ENCODE results near the gene LRRC8A. TPM values are rescaled to one million over a fixed set of nuclear protein-coding genes. Genes with fewer than 3 reads are reported as not detected.

Gene LRRC8A
- total RNA-seq, 1 donor: 62.2 TPM

DNA sequence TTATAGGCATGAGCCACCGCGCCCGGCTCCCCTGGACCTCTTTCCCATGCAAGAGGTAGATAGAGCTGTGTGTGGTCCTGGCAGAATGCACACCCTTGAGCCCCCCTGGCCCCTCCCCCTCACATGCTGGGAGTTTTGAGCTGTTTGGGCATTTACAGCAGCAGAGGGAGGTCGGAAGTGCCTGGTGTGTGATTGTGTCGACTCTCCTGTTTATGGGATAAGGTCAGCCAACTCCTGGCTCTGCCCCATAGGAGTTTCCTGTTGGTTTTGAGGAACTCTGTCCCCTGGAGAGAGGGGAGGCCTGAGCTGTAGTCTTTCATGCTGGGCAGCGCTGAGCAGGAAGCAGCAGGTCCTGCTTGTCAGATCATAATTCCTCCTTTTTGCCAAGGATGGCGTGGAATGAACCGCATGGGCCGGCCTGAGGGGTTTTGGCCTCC lies 6.0 kb downstream of the LRRC8A start:
- no peak overlapping the region for H3K4me3 ChIP-seq (ENCODE audit: low read depth, low read length)
- peak; percentile 65 for DNase-seq (ENCODE audit: low read depth)
- TF ChIP-seq, protein P1, sequence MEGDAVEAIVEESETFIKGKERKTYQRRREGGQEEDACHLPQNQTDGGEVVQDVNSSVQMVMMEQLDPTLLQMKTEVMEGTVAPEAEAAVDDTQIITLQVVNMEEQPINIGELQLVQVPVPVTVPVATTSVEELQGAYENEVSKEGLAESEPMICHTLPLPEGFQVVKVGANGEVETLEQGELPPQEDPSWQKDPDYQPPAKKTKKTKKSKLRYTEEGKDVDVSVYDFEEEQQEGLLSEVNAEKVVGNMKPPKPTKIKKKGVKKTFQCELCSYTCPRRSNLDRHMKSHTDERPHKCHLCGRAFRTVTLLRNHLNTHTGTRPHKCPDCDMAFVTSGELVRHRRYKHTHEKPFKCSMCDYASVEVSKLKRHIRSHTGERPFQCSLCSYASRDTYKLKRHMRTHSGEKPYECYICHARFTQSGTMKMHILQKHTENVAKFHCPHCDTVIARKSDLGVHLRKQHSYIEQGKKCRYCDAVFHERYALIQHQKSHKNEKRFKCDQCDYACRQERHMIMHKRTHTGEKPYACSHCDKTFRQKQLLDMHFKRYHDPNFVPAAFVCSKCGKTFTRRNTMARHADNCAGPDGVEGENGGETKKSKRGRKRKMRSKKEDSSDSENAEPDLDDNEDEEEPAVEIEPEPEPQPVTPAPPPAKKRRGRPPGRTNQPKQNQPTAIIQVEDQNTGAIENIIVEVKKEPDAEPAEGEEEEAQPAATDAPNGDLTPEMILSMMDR (IDR thresholded peaks at IDR 0.05; ENCODE audit: insufficient read depth, low read depth, low read length): no peak

DNA sequence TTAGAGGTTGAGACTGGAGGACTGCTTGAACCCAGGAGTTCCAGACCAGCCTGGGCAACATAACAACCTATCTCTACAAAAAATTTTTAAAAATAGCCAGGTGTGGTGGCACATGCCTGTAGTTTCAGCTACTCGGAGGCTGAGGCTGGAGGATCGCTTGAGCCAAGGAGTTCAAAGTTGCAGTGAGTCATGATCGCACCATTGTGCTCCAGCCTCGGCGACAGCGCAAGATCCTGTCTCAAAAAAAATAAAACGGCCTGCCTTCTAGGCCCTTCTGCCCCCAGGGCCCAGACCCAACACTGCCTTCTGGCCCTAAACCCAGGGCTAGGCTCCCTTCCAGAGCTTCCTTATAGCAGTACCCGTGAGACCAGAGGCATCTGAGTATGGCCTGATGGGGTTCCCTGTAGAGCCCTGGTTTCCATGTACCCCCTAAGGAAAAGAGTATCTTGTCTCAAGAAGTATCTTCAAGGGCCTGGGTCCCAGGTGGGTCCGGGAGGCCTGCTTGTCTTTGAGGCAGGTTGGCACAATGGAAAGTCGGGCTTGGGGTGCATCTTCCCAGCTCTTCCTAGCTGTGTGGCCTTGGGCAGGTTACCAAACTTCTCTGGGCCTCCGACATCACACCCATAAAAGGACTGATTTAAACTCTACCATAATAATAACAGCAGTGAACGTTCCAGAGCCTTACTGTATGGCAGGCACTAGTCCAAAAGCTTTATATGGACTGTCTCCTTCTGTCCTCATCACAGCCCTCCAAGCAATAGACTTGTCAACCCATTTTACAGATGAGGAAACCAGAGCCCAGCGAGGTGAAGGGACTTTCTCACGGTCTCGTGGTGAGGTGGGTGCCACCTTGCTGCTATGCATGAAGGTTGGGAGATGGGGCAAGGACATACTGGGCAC lies 9.6 kb downstream of the LRRC8A start:
- no peak for DNase-seq (ENCODE audit: low read depth)
- TF ChIP-seq, protein P1 (IDR thresholded peaks at IDR 0.05; ENCODE audit: insufficient read depth, low read depth, low read length): no peak
- H3K4me3 ChIP-seq (ENCODE audit: low read depth, low read length): no peak overlapping the region

DNA sequence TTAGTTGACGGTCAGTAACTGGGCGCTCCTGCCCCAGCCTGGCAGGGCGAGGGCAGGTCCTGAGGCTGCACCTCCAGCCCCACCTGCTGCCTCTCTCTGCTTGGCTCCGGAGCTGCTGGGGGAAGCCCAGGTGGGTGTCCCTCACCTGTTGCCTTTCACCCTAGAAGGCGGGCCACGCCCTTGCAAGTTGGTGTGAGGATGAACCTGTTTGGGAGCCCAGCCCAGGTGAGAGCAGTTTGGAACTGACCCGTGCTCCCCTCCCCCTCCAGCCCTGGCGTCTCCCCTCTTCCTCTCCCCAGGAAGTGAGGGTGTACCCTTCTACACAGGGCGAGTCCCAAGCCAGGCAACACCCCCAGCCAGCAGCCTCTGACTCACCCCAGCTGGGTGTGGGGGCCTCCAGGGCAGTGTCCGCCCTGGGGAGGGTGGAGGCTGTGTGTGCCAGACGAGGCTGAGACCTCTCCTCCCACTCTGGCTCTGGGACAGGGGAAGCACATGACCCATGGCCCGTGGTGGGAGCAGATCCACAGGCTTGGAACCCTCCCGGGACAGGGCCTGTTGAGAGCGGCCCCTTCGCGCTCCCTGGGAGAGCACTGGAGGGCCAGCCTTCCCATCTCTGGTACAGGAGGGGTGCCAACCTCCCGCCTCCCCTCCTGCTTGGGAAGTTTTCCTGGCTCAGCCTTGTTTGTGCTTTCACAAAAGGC lies 10.4 kb downstream of the LRRC8A start:
- TF ChIP-seq, protein P1 (IDR thresholded peaks at IDR 0.05; ENCODE audit: insufficient read depth, low read depth, low read length): no peak

DNA sequence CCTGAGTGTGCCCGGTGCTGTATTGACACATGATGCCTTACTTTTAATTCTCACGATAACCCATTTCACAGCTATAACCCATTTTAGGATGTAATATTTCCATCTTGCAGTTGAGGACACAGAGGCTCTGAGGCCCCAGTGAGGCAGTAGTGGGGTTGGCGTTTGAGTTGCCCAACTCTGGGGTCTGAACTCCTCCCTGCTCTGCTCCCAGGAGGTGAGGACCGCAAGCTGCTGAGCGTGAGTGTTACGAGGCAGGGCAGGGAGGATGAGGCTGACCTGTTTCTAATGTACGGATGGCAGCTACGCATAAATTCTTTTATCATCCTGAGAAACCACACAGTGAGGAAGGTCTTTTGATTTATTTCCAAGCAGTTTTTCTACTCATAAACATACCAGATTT lies 11.4 kb downstream of the LRRC8A start:
- peak; percentile 62 for DNase-seq (ENCODE audit: low read depth)
- H3K4me3 ChIP-seq (ENCODE audit: low read depth, low read length): no peak overlapping the region
- TF ChIP-seq, protein P1 (IDR thresholded peaks at IDR 0.05; ENCODE audit: insufficient read depth, low read depth, low read length): no peak

More for the DNA sequence above, 10.4 kb downstream of the LRRC8A start:
- peak overlapping the region; percentile 14 for H3K4me3 ChIP-seq (ENCODE audit: low read depth, low read length)
- DNase-seq (ENCODE audit: low read depth): peak; percentile 94

DNA sequence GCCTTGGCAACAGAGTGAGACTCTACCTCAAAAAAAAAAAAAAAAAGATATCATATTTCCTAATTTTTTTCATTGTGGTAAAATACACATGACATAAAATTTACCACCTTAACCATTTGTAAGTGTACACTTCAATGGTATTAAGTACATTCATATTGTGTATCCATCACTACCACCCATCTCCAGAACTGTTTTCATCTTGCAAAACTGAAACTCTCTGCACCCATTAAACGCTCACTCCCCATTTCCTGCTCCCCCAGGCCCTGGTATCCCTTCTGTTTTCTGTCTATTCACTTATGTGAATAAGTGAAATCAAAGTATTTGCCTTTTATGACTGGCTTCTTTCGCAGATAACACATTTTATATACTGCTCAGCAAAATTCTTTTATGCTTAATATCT lies 12.8 kb downstream of the LRRC8A start:
- TF ChIP-seq, protein P1 (IDR thresholded peaks at IDR 0.05; ENCODE audit: insufficient read depth, low read depth, low read length): no peak
- no peak for DNase-seq (ENCODE audit: low read depth)
- H3K4me3 ChIP-seq (ENCODE audit: low read depth, low read length): no peak overlapping the region

DNA sequence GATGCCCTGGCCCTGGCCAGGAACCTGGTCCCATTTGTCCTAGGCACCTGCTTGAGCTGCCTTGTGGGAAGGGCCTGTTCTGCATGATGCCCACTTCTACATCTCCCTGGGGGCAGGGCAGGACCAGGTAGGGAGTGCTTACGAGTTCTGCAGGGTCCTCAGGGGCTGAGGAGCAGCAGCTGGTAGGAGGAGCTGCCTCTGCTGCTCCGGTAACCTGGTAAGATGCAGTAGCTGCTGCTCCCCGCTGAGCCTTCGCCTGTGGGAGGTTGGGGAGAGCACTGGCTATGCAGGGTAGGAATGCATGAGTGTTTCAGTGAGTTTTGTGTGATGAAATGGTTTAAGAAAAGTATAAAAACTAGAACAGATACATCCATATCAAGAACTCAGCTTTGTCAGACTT lies 13.6 kb downstream of the LRRC8A start:
- DNase-seq (ENCODE audit: low read depth): no peak
- no peak overlapping the region for H3K4me3 ChIP-seq (ENCODE audit: low read depth, low read length)
- TF ChIP-seq, protein P1 (IDR thresholded peaks at IDR 0.05; ENCODE audit: insufficient read depth, low read depth, low read length): no peak

All from fibroblast of villous mesenchyme (primary cell).